Large intestine (tissue), 3 donors: ENCODE measurements around the gene WWOX. TPM values are rescaled to one million over a fixed set of nuclear protein-coding genes. Genes with fewer than 3 reads are reported as not detected.
A peak's percentile ranks its signal among the peaks of the same experiment; 100 is the strongest.

Experiments
- DNase-seq, 2 donors: peaks; one replicate each; pipeline versions ENCODE4 v3.0.0 to v3.0.0-alpha.2; 2013
- H3K27ac ChIP-seq: one replicate; pipeline ENCODE4 v1.5.1; 2013; ENCODE audit warnings: low read length
- H3K27me3 ChIP-seq: 2 replicates; pipeline ENCODE4 v1.6.1; 2013; ENCODE audit warnings: low read length; ENCODE audit not compliant: control insufficient read depth, insufficient read depth
- H3K36me3 ChIP-seq: 2 replicates; pipeline ENCODE4 v1.6.1; 2013; ENCODE audit warnings: low read length; ENCODE audit not compliant: control insufficient read depth, insufficient read depth
- H3K4me1 ChIP-seq: one replicate; pipeline ENCODE4 v1.6.1; 2013; ENCODE audit warnings: low read length; ENCODE audit not compliant: control insufficient read depth, insufficient read depth
- H3K4me3 ChIP-seq: one replicate; pipeline ENCODE4 v1.5.1; 2013; ENCODE audit warnings: low read length
- H3K9me3 ChIP-seq: one replicate; pipeline ENCODE4 v1.6.1; 2013; ENCODE audit warnings: mild to moderate bottlenecking, low read depth, low read length, moderate library complexity; ENCODE audit not compliant: control insufficient read depth
- WGBS: methylation state at CpG from one replicate; pipeline ENCODE4 v1.1.5; 2013; ENCODE audit warnings: low lambda C conversion rate; ENCODE audit not compliant: insufficient coverage; 5-methylcytosine and 5-hydroxymethylcytosine counted together
- polyA plus RNA-seq: library from polyadenylated mRNA; unstranded; fragments of 120-200 nt; gene quantifications from one replicate; pipeline ENCODE4 v1.2.1, GENCODE V29; 2013

The WWOX gene
- polyA plus RNA-seq, 1 donor: 16.2 TPM

- Histone ChIP-seq H3K27me3 (peaks cover 3% of the 10 kb centered on the region), H3K4me3 (no peak overlapping the region), H3K9me3 (no peaks in the 10 kb centered on the region), H3K36me3 (no peaks in the 10 kb centered on the region), H3K4me1 (no peaks in the 10 kb centered on the region), H3K27ac (no peak overlapping the region)
- no peak for DNase-seq
- WGBS: no CpG with 5 or more reads among the region's 3 CpGs
These were observed 547.6 kb downstream of the WWOX start for GRCh38 chr16:78647019-78647418.

GRCh38 chr16:78647491-78647890, 548.0 kb downstream of the WWOX start:
- H3K36me3 ChIP-seq: no peaks in the 10 kb centered on the region
- no peak overlapping the region for H3K4me3 ChIP-seq
- no peak for DNase-seq
- no peak overlapping the region for H3K27ac ChIP-seq
- no peaks in the 10 kb centered on the region for H3K9me3 ChIP-seq
- H3K27me3 ChIP-seq: no peaks in the 10 kb centered on the region
- WGBS: no CpG with 5 or more reads among the region's 2 CpGs
- no peaks in the 10 kb centered on the region for H3K4me1 ChIP-seq

GRCh38 chr16:78648517-78648916, 549.1 kb downstream of the WWOX start:
- H3K27me3 ChIP-seq: no peaks in the 10 kb centered on the region
- no peaks in the 10 kb centered on the region for H3K9me3 ChIP-seq
- no peak overlapping the region for H3K27ac ChIP-seq
- no peaks in the 10 kb centered on the region for H3K4me1 ChIP-seq
- peak; percentile 10 to 27 for DNase-seq
- WGBS: 60% methylated on average over 1 of the region's 3 CpGs
- no peak overlapping the region for H3K4me3 ChIP-seq
- H3K36me3 ChIP-seq: no peaks in the 10 kb centered on the region

- H3K36me3 ChIP-seq: no peaks in the 10 kb centered on the region
- no peak for DNase-seq
- no peaks in the 10 kb centered on the region for H3K4me1 ChIP-seq
- WGBS: no CpG with 5 or more reads among the region's 8 CpGs
- no peaks in the 10 kb centered on the region for H3K9me3 ChIP-seq
- no peak overlapping the region for H3K4me3 ChIP-seq
- H3K27ac ChIP-seq: no peak overlapping the region
- H3K27me3 ChIP-seq: no peaks in the 10 kb centered on the region
These were observed 551.1 kb downstream of the WWOX start for GRCh38 chr16:78650339-78651074.

- no peak overlapping the region for H3K4me3 ChIP-seq
- 40% methylated on average over 1 of the region's 8 CpGs for WGBS
- H3K4me1 ChIP-seq: no peaks in the 10 kb centered on the region
- DNase-seq: no peak
- H3K27me3 ChIP-seq: no peaks in the 10 kb centered on the region
- no peaks in the 10 kb centered on the region for H3K9me3 ChIP-seq
- H3K36me3 ChIP-seq: no peaks in the 10 kb centered on the region
- no peak overlapping the region for H3K27ac ChIP-seq
These were observed 555.5 kb downstream of the WWOX start for GRCh38 chr16:78654929-78655328.

GRCh38 chr16:78655331-78656113, 556.1 kb downstream of the WWOX start:
- Histone ChIP-seq H3K4me1 (no peaks in the 10 kb centered on the region), H3K36me3 (no peaks in the 10 kb centered on the region), H3K9me3 (no peaks in the 10 kb centered on the region), H3K4me3 (no peak overlapping the region), H3K27ac (no peak overlapping the region), H3K27me3 (no peaks in the 10 kb centered on the region)
- no peak for DNase-seq
- 7% methylated on average over 2 of the region's 5 CpGs for WGBS

- no peaks in the 10 kb centered on the region for H3K4me1 ChIP-seq
These were observed 557.4 kb downstream of the WWOX start for GRCh38 chr16:78656887-78657286.

GRCh38 chr16:78659216-78659615, 559.8 kb downstream of the WWOX start:
- Histone ChIP-seq H3K4me1 (no peaks in the 10 kb centered on the region), H3K36me3 (no peaks in the 10 kb centered on the region), H3K4me3 (no peak overlapping the region), H3K9me3 (no peaks in the 10 kb centered on the region), H3K27ac (no peak overlapping the region), H3K27me3 (peaks cover 2% of the 10 kb centered on the region)
- 80% methylated on average over 1 of the region's 9 CpGs for WGBS
- no peak for DNase-seq

More at GRCh38 chr16:78656887-78657286, 557.4 kb downstream of the WWOX start:
- DNase-seq: no peak
- Histone ChIP-seq H3K9me3 (no peaks in the 10 kb centered on the region), H3K27ac (no peak overlapping the region), H3K36me3 (no peaks in the 10 kb centered on the region), H3K4me3 (no peak overlapping the region), H3K27me3 (no peaks in the 10 kb centered on the region)
- 100% methylated on average over 1 of the region's 10 CpGs for WGBS

GRCh38 chr16:78659668-78660217, 560.3 kb downstream of the WWOX start:
- no peak overlapping the region for H3K27ac ChIP-seq
- no CpG with 5 or more reads among the region's 3 CpGs for WGBS
- H3K4me3 ChIP-seq: no peak overlapping the region
- no peaks in the 10 kb centered on the region for H3K9me3 ChIP-seq
- no peaks in the 10 kb centered on the region for H3K36me3 ChIP-seq
- H3K4me1 ChIP-seq: no peaks in the 10 kb centered on the region
- H3K27me3 ChIP-seq: peaks cover 2% of the 10 kb centered on the region
- peak in 1 of 2 donors; percentile 24 for DNase-seq

- Histone ChIP-seq H3K27me3 (peaks cover 2% of the 10 kb centered on the region), H3K27ac (no peak overlapping the region), H3K9me3 (no peaks in the 10 kb centered on the region), H3K4me1 (no peaks in the 10 kb centered on the region), H3K4me3 (no peak overlapping the region), H3K36me3 (no peaks in the 10 kb centered on the region)
- no peak for DNase-seq
- no CpG with 5 or more reads among the region's 1 CpG for WGBS
These were observed 561.3 kb downstream of the WWOX start for GRCh38 chr16:78660795-78661194.
